Activated T-helper 2 cell treated with anti-CD3 and anti-CD28 coated beads, Interferon-gamma antibody, Interleukin-2, Interleukin-4, amounts not matched to agents 10 μg/mL and 5 μg/mL and 100 μg/mL, durations not matched to agents 14 hours and 24 hours and 36 hours (primary cell): ENCODE measurements around the gene TOE1. TPM values are rescaled to one million over a fixed set of nuclear protein-coding genes. Genes with fewer than 3 reads are reported as not detected.
"Not testable (repeated sequence)": the region's sequence is repeated elsewhere in the genome, so short reads cannot be mapped to it uniquely, and the experiment has no call there.

Experiments
- DNase-seq: peaks from one replicate; pipeline ENCODE4 v3.0.0; 2021; ENCODE audit warnings: low spot score
- H3K27ac Mint-ChIP-seq: one replicate; pipeline ENCODE4 v1.8.0; 2021; ENCODE audit warnings: mixed read lengths
- H3K27me3 Mint-ChIP-seq: one replicate; pipeline ENCODE4 v1.8.0; 2021; ENCODE audit warnings: low read depth, mixed read lengths
- H3K36me3 Mint-ChIP-seq: one replicate; pipeline ENCODE4 v1.8.0; 2021; ENCODE audit warnings: low read depth, mixed read lengths
- H3K4me1 Mint-ChIP-seq: one replicate; pipeline ENCODE4 v1.8.0; 2021; ENCODE audit warnings: low read depth, mixed read lengths
- H3K4me3 Mint-ChIP-seq: one replicate; pipeline ENCODE4 v1.8.0; 2021; ENCODE audit warnings: low read depth, mild to moderate bottlenecking, moderate library complexity, mixed read lengths
- H3K9me3 Mint-ChIP-seq: one replicate; pipeline ENCODE4 v1.8.0; 2021; ENCODE audit warnings: mixed read lengths
- intact Hi-C: fragments of 100-400 bp; cut with micrococcal nuclease; formaldehyde crosslinking; loops from one replicate; pipeline ENCODE4 v1.15.1; 2023
- total RNA-seq: library from RNA; stranded (reverse); gene quantifications from 2 replicates; pipeline ENCODE4 v1.2.3, GENCODE V29; 2022

TOE1 gene
- total RNA-seq, 1 donor from 2014 or later = 26.3 TPM

DNA sequence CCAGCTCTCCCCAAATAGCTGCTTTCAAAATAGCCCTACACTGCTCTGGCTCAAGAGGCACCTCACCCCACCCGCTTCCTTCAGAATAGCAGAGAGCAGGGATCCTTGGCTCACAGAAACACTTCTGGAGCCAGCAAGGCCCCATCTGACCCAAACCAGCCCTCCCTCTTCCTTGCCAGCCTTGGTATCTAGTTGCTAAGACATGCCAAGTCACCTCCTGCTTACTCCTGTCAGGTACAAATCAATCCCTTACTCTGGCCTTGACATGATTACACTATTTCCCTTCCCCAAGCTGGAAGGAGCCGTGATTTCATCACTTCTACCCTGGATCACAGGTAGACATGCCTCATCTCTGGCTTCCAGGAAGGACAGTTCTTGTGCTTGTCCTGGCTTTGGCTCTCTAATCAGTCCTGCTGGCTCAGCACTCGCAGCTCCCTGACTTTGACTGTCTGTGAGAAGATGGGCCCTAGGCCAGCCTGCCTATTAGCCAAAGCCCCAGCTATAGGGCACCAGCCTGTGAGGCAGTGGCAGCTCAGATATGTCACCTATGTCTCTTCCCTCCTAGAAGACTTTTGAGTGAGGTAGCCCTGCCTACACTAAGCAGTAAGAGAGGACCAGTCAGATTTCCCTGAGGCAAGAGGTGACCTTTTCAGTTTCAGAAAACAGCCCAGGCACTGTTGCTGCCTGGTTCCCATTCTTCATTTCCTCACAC is 9.2 kb downstream of the TOE1 start:
- no peak overlapping the region for H3K4me3 Mint-ChIP-seq
- H3K27me3 Mint-ChIP-seq = no peaks in the 10 kb centered on the region
- H3K36me3 Mint-ChIP-seq = peaks cover 20% of the 10 kb centered on the region
- DNase-seq = no peak
- H3K4me1 Mint-ChIP-seq = peaks cover 29% of the 10 kb centered on the region
- H3K27ac Mint-ChIP-seq = no peak overlapping the region
- intact Hi-C loops = no loop called here
- no peaks in the 10 kb centered on the region for H3K9me3 Mint-ChIP-seq

DNA sequence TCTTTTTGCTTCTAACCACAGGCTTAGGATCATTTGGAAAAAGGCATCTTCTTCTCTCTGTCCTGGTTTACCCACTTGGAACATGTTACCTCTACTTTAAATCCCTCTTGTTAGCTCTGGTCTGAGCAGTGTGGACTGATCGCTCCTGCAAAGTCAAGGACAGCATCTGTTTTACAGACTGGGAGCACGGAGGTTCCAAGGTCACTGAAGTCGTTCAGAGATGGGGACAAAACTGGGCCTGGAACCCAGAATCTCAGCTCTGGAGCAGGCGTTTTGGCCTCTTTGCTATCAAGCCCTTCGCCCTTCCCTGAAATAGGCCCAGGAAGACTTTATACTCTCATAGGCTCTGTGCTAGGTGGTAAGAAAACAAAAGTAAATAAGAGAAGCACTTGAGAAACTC is 11.5 kb downstream of the TOE1 start:
- intact Hi-C loops = no loop called here
- Mint-ChIP-seq H3K4me1 (peaks cover 31% of the 10 kb centered on the region), H3K27me3 (no peaks in the 10 kb centered on the region), H3K4me3 (no peak overlapping the region), H3K9me3 (no peaks in the 10 kb centered on the region), H3K36me3 (no peaks in the 10 kb centered on the region), H3K27ac (no peak overlapping the region)
- DNase-seq = no peak

DNA sequence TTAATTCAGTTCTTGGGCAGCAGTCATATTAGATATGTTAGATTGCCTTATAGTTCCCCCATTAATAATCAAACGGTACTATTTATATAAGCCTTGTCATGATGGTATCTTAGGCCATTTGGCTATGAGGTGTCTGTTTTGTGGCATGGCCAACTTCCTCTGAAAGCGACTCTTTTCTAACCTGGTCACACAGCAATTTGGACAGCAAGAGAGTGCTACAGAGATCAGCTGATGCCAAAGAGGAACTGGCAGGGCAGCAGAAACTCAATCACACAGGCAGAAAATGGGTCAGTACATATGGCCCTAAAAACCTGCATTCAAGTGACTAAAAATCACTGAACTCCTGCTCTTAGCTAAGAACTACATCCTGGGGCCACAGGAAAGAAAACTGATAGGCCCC is 13.7 kb downstream of the TOE1 start:
- H3K27ac Mint-ChIP-seq = no peak overlapping the region
- H3K4me3 Mint-ChIP-seq = no peak overlapping the region
- intact Hi-C loops = no loop called here
- H3K27me3 Mint-ChIP-seq = no peaks in the 10 kb centered on the region
- H3K4me1 Mint-ChIP-seq = peaks cover 27% of the 10 kb centered on the region
- H3K36me3 Mint-ChIP-seq = no peaks in the 10 kb centered on the region
- no peak for DNase-seq
- no peaks in the 10 kb centered on the region for H3K9me3 Mint-ChIP-seq

- no peaks in the 10 kb centered on the region for H3K9me3 Mint-ChIP-seq
- H3K27ac Mint-ChIP-seq = no peak overlapping the region
- no peak for DNase-seq
- intact Hi-C loops = no loop called here
- H3K4me3 Mint-ChIP-seq = no peak overlapping the region
- peaks cover 22% of the 10 kb centered on the region for H3K4me1 Mint-ChIP-seq
- H3K27me3 Mint-ChIP-seq = no peaks in the 10 kb centered on the region
- H3K36me3 Mint-ChIP-seq = no peaks in the 10 kb centered on the region
Observed at GRCh38 chr1:45354838-45355237, 14.9 kb downstream of the TOE1 start.

- intact Hi-C loops = no loop called here
- Mint-ChIP-seq H3K27me3 (no peaks in the 10 kb centered on the region), H3K36me3 (no peaks in the 10 kb centered on the region), H3K27ac (no peak overlapping the region), H3K9me3 (no peaks in the 10 kb centered on the region), H3K4me3 (no peak overlapping the region), H3K4me1 (peaks cover 20% of the 10 kb centered on the region)
- DNase-seq = no peak
Observed at GRCh38 chr1:45355683-45356082, 15.7 kb downstream of the TOE1 start.

DNA sequence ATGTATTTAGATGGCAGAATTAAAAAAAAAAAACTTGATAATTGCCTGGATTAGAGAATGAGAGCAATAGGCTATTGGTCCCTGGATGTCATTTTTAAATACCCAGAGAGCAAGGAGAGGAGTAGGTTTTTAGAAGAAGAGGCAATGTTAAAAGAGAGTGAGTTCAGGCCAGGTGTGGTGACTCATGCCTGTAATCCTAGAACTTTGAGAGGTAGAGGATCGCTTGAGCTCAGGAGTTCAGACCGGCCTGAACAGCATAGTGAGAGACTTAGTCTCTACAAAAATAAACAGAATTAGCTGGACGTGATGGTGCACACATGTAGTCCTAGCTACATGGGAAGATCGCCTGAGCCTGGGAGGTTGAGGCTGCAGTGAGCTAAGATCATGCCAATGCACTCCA is 16.2 kb downstream of the TOE1 start:
- Mint-ChIP-seq H3K4me1 (peaks cover 17% of the 10 kb centered on the region), H3K27me3 (no peaks in the 10 kb centered on the region), H3K27ac (no peak overlapping the region), H3K9me3 (no peaks in the 10 kb centered on the region), H3K36me3 (no peaks in the 10 kb centered on the region), H3K4me3 (no peak overlapping the region)
- intact Hi-C loops = no loop called here
- no peak for DNase-seq

DNA sequence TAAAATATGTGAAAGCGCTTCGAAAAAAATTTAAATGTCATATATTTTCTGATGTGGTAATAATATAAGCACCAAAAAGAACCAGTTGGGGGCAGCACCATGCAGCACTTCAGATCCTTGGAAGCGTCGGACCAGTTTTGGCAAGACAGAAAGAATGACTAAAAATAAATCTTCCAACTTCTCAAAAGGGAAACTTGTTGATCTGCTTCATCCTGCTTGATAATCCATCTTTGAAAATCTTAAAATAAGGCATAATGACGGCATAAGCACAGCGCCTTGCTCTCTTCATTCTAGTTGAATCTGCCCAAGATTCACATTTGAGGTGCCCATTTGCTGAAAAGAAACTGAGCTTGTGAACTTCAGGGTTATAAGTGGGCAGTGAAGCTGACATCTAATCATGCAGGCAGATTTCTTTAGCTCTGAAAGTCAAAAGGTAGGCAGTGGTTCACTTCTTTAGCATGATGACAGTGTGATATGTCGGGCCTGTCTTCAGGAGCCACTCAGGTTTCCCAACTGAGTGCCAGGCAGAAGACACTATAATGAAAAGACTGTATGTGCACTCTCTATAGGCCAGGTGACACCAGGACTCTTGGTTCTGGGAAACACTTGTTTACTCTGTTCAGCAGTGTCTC is 20.0 kb downstream of the TOE1 start:
- Mint-ChIP-seq H3K9me3 (no peaks in the 10 kb centered on the region), H3K4me1 (peaks cover 11% of the 10 kb centered on the region), H3K27ac (no peak overlapping the region), H3K27me3 (no peaks in the 10 kb centered on the region), H3K36me3 (no peaks in the 10 kb centered on the region), H3K4me3 (no peak overlapping the region)
- intact Hi-C loops = loop anchor here (1.0 kb wide), 1 partner anchor 133 kb away; no protein-coding TSS in a partner anchor
- DNase-seq = no peak

GRCh38 chr1:45360981-45361380 is 21.0 kb downstream of the TOE1 start:
- not testable (repeated sequence) for H3K4me1 Mint-ChIP-seq, H3K9me3 Mint-ChIP-seq, H3K27me3 Mint-ChIP-seq, H3K36me3 Mint-ChIP-seq, H3K4me3 Mint-ChIP-seq, DNase-seq, H3K27ac Mint-ChIP-seq
- intact Hi-C loops = loop anchor here (1.0 kb wide), 1 partner anchor 132 kb away; no protein-coding TSS in a partner anchor

GRCh38 chr1:45364294-45364693 is 24.3 kb downstream of the TOE1 start:
- intact Hi-C loops = no loop called here
- Mint-ChIP-seq H3K27ac (no peak overlapping the region), H3K27me3 (no peaks in the 10 kb centered on the region), H3K4me3 (no peak overlapping the region), H3K4me1 (peaks cover 8% of the 10 kb centered on the region), H3K36me3 (no peaks in the 10 kb centered on the region), H3K9me3 (no peaks in the 10 kb centered on the region)
- DNase-seq = no peak

DNA sequence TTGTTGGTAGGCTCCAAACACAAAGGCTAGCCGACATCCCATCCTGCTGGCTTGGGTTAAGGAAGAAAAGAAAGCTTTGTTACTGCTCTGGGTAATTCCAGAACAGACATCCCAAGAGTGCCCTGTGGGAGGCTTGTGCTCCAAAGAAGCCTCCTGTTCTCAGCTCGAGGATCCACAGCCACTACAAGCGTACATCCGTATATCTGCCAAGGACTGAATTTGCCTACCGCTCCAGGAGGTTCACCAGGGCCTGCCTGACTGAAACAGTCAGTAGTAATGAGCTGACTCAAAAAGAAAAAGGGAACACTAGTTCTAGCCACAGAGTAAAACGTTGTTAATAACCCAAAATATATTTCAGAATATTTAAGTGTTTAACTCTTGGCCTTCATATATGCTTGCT is 25.1 kb downstream of the TOE1 start:
- no peak overlapping the region for H3K27ac Mint-ChIP-seq
- no peak for DNase-seq
- no peaks in the 10 kb centered on the region for H3K27me3 Mint-ChIP-seq
- H3K36me3 Mint-ChIP-seq = no peaks in the 10 kb centered on the region
- peaks cover 5% of the 10 kb centered on the region for H3K4me1 Mint-ChIP-seq
- H3K4me3 Mint-ChIP-seq = no peak overlapping the region
- no peaks in the 10 kb centered on the region for H3K9me3 Mint-ChIP-seq
- intact Hi-C loops = no loop called here

DNA sequence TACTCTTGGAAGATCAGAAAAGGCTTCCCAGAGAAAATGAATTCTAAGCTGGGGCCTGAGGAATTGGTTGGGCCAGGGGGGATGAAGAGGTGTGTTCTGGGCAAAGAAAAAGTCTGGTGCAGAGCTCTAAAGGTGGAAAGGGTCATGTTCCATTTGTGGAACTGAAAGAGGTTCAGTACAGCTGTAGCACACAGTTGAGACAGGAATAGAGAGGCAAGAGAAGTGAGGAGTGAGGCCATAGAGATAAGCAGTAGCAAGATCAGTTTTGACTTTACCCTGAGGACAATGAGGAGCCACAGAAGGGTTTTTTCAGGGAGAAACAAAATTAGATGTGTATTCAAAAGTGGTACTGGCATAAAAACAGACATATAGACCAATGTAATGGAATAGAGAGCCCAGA is 30.6 kb downstream of the TOE1 start:
- Mint-ChIP-seq H3K4me3 (no peak overlapping the region), H3K27me3 (no peaks in the 10 kb centered on the region), H3K27ac (no peak overlapping the region), H3K36me3 (no peaks in the 10 kb centered on the region), H3K4me1 (peaks cover 7% of the 10 kb centered on the region), H3K9me3 (no peaks in the 10 kb centered on the region)
- intact Hi-C loops = no loop called here
- no peak for DNase-seq

- H3K36me3 Mint-ChIP-seq = no peaks in the 10 kb centered on the region
- peaks cover 7% of the 10 kb centered on the region for H3K4me1 Mint-ChIP-seq
- DNase-seq = no peak
- intact Hi-C loops = no loop called here
- H3K9me3 Mint-ChIP-seq = no peaks in the 10 kb centered on the region
- H3K4me3 Mint-ChIP-seq = no peak overlapping the region
- no peak overlapping the region for H3K27ac Mint-ChIP-seq
- no peaks in the 10 kb centered on the region for H3K27me3 Mint-ChIP-seq
Observed at GRCh38 chr1:45373573-45373972, 33.6 kb downstream of the TOE1 start.

- Mint-ChIP-seq H3K9me3 (no peaks in the 10 kb centered on the region), H3K27ac (no peak overlapping the region), H3K36me3 (no peaks in the 10 kb centered on the region), H3K4me3 (no peak overlapping the region), H3K27me3 (no peaks in the 10 kb centered on the region), H3K4me1 (peaks cover 7% of the 10 kb centered on the region)
- DNase-seq = no peak
- intact Hi-C loops = no loop called here
Observed at GRCh38 chr1:45375104-45376090, 35.4 kb downstream of the TOE1 start.
